ENCODE measurements around the gene STOM. TPM values are rescaled to one million over a fixed set of nuclear protein-coding genes. Genes with fewer than 3 reads are reported as not detected.

The STOM gene
- total and polyA plus RNA-seq, 2 of the 8 experiments (the other 6 are each of a cell fraction or from before 2014, with no cell fraction given): 25.2 to 60.4 TPM

GRCh38 chr9:121405899-121406298, 35.8 kb upstream of the STOM start:
- Histone ChIP-seq H3K79me2 (ENCODE audit: control insufficient read depth in 1 of 2, insufficient read depth in 2 of 2, low read length in 2 of 2) (no peaks in the 10 kb centered on the region), H2BK12ac (ENCODE audit: low read depth, low read length) (no peak overlapping the region), H2BK20ac (ENCODE audit: low read length) (no peak overlapping the region), H3K9me3 (ENCODE audit: insufficient read depth in 2 of 2, low read depth in 1 of 2, low read length in 1 of 2) (peaks cover 0 to 3% of the 10 kb centered on the region in 2 experiments; a peak in 1 of 4 replicates), H4K8ac (ENCODE audit: extremely low read depth, insufficient read depth, low read length) (no peak overlapping the region), H3K23me2 (ENCODE audit: low read depth, low read length) (no peaks in the 10 kb centered on the region), H2BK5ac (ENCODE audit: low read depth, low read length) (no peak overlapping the region), H4K5ac (ENCODE audit: insufficient read length, low read depth, low read length) (no peak overlapping the region), H3K36me3 (ENCODE audit: control insufficient read depth in 2 of 4, insufficient read depth in 4 of 4, low read length in 3 of 4) (no peaks in the 10 kb centered on the region), H3K79me1 (ENCODE audit: low read depth, low read length) (no peaks in the 10 kb centered on the region), H3K4me2 (ENCODE audit: insufficient read depth in 1 of 2, low read depth in 2 of 2, low read length in 2 of 2) (no peak overlapping the region), H2AK5ac (ENCODE audit: low read depth, low read length) (no peak overlapping the region), H3K23ac (ENCODE audit: insufficient read length) (no peak overlapping the region), H3K27me3 (replicated peaks in 1 of 4; ENCODE audit: control insufficient read depth in 3 of 4, extremely low read depth in 1 of 4, insufficient read depth in 3 of 4, low read length in 3 of 4) (no peaks in the 10 kb centered on the region), H3K18ac (ENCODE audit: extremely low read depth, low read length) (no peak overlapping the region), H3K4ac (replicated peaks; ENCODE audit: insufficient read length, low read depth, low read length) (no peak overlapping the region), H2BK120ac (replicated peaks; ENCODE audit: low read depth, low read length) (no peak overlapping the region), H2AFZ (ENCODE audit: low read length) (no peak overlapping the region), H3K14ac (ENCODE audit: insufficient read length) (no peak overlapping the region), H3K9ac (replicated peaks in 1 of 4; ENCODE audit: extremely low read depth in 1 of 4, low read depth in 3 of 4, low read length in 3 of 4) (no peak overlapping the region), H4K91ac (replicated peaks; ENCODE audit: insufficient read length, low read length) (no peak overlapping the region), H2BK15ac (ENCODE audit: low read length) (no peak overlapping the region), H3K4me3 (ENCODE audit: extremely low read depth in 1 of 4, insufficient read depth in 2 of 4, low read depth in 3 of 4, low read length in 4 of 4) (no peak overlapping the region), H3K4me1 (replicated peaks in 1 of 4; ENCODE audit: control insufficient read depth in 3 of 4, insufficient read depth in 4 of 4, low read length in 3 of 4) (0 out of 7 replicates have a peak, but pooled peaks cover 0 to 3% (median 1%) of the 10 kb centered on the region in 4 experiments), H4K20me1 (replicated peaks in 1 of 2; ENCODE audit: control insufficient read depth in 1 of 2, insufficient read depth in 2 of 2, low read length in 2 of 2) (no peaks in the 10 kb centered on the region), H3K27ac (ENCODE audit: low read depth, low read length) (no peak overlapping the region), H3K56ac (replicated peaks; ENCODE audit: insufficient read length, low read depth, low read length) (no peak overlapping the region)
- POLR2A ChIA-PET (ENCODE audit: partially characterized antibody): interaction anchor here (0.7 kb wide), 1 partner anchor 14 kb away, joined by 5 read pairs; no protein-coding TSS in a partner anchor
- no peak for DNase-seq (ENCODE audit: low read depth in 1 of 2, low spot score in 2 of 2)
- CTCF ChIA-PET (ENCODE audit: partially characterized antibody): interaction anchor here (2.0 to 2.5 kb wide), 2 partner anchors 12 to 86 kb away, joined by 6 to 9 read pairs; no protein-coding TSS in a partner anchor
- 88% methylated on average over 1 of the region's 1 CpG; no CpG with 5 or more reads in 1 of the 2 experiments for WGBS, 2 experiments (ENCODE audit: extremely low coverage in 1 of 2, insufficient coverage in 1 of 2, insufficient read length in 1 of 2, insufficient replicate concordance in 2 of 2, low coverage in 1 of 2, low lambda C conversion rate in 2 of 2, missing lambda C conversion rate in 1 of 2)
- FAIRE-seq: no peak
- no peak for TF ChIP-seq RBBP5 (IDR thresholded peaks at IDR 0.05; ENCODE audit: borderline replicate concordance, low read depth, low read length)
- TF ChIP-seq TAF7 (optimal IDR thresholded peaks at IDR 0.05; ENCODE audit: borderline replicate concordance, low read depth, low read length): no peak
- TF ChIP-seq MAFK (IDR thresholded peaks at IDR 0.05; ENCODE audit: low read depth, low read length): no peak
- TF ChIP-seq POLR2A (IDR thresholded peaks at IDR 0.05; ENCODE audit: control extremely low read depth in 1 of 2, low read depth in 2 of 2, low read length in 2 of 2): no peak
- TF ChIP-seq JUND (IDR thresholded peaks at IDR 0.05; ENCODE audit: low read length): no peak
- no peak for TF ChIP-seq JUN (IDR thresholded peaks at IDR 0.05; ENCODE audit: low read depth, low read length)
- TF ChIP-seq RFX5 (IDR thresholded peaks at IDR 0.05; ENCODE audit: borderline replicate concordance, low read depth, low read length): no peak
- no peak for TF ChIP-seq BRCA1 (IDR thresholded peaks at IDR 0.05; ENCODE audit: low read depth, low read length)
- TF ChIP-seq TBP (IDR thresholded peaks at IDR 0.05; ENCODE audit: low read depth, low read length): no peak
- no peak for TF ChIP-seq ATF2 (IDR thresholded peaks at IDR 0.05; ENCODE audit: low read length)
- no peak for TF ChIP-seq KDM1A (IDR thresholded peaks at IDR 0.05; ENCODE audit: borderline replicate concordance, low read length)
- no peak for TF ChIP-seq SRF (IDR thresholded peaks at IDR 0.05; ENCODE audit: low read depth, low read length)
- no peak for TF ChIP-seq KDM4A (IDR thresholded peaks at IDR 0.05; ENCODE audit: low read depth, low read length, severe bottlenecking)
- TF ChIP-seq SIRT6 (IDR thresholded peaks at IDR 0.05; ENCODE audit: low read length): no peak
